ENCODE data around the gene NRXN3. TPM values are rescaled to one million over a fixed set of nuclear protein-coding genes. Genes with fewer than 3 reads are reported as not detected.

The NRXN3 gene
- total RNA-seq, 1 donor from 2014 or later: 18.0 TPM

DNA sequence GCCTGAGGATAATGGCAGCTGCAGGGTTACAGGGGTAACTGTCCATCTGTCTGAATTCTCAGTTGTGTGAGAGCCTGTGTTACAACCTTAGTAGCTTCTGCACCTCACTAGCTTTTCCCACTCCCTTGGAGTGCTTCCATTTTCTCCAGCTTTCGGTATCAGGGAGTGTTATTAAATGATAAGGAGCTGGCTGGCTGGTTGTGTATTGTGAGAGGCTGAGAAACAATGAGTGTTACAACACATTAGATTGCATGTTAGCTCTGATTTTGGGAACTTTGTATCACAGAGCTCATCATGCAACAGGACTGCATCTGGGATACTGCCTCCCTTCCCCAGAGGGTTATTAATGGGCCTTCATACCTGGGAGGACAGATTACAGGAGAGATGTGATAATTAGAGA lies 1317.5 kb downstream of the NRXN3 start:
- FAIRE-seq: no peak
- Mint-ChIP-seq H3K4me1 (ENCODE audit: low read depth, unreplicated experiment) (peaks cover 17% of the 10 kb centered on the region), H3K4me3 (ENCODE audit: unreplicated experiment) (no peak overlapping the region), H3K27me3 (ENCODE audit: low read depth, unreplicated experiment) (no peaks in the 10 kb centered on the region), H3K27ac (ENCODE audit: unreplicated experiment) (no peak overlapping the region), H3K36me3 (ENCODE audit: low read depth, unreplicated experiment) (no peaks in the 10 kb centered on the region), H3K9me3 (ENCODE audit: unreplicated experiment) (no peaks in the 10 kb centered on the region)
- peaks cover 11% of the 10 kb centered on the region for H3K4me1 ChIP-seq (ENCODE audit: insufficient read depth, low read length)
- no peak overlapping the region for H3K9ac ChIP-seq (ENCODE audit: low read length)
- H3K27ac ChIP-seq (ENCODE audit: low read depth, low read length): no peak overlapping the region
- no peaks in the 10 kb centered on the region for H3K27me3 ChIP-seq (ENCODE audit: insufficient read depth, low read length)
- H3K79me2 ChIP-seq (ENCODE audit: insufficient read depth, low read length): no peaks in the 10 kb centered on the region
- TF ChIP-seq EZH2 (IDR thresholded peaks at IDR 0.05; ENCODE audit: insufficient read depth, low read length): no peak
- TF ChIP-seq, protein P1, sequence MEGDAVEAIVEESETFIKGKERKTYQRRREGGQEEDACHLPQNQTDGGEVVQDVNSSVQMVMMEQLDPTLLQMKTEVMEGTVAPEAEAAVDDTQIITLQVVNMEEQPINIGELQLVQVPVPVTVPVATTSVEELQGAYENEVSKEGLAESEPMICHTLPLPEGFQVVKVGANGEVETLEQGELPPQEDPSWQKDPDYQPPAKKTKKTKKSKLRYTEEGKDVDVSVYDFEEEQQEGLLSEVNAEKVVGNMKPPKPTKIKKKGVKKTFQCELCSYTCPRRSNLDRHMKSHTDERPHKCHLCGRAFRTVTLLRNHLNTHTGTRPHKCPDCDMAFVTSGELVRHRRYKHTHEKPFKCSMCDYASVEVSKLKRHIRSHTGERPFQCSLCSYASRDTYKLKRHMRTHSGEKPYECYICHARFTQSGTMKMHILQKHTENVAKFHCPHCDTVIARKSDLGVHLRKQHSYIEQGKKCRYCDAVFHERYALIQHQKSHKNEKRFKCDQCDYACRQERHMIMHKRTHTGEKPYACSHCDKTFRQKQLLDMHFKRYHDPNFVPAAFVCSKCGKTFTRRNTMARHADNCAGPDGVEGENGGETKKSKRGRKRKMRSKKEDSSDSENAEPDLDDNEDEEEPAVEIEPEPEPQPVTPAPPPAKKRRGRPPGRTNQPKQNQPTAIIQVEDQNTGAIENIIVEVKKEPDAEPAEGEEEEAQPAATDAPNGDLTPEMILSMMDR (IDR thresholded peaks at IDR 0.05; ENCODE audit: insufficient read depth, low read depth, low read length): no peak
- no peaks in the 10 kb centered on the region for H3K9me3 ChIP-seq (ENCODE audit: insufficient read depth, low read depth, low read length)
- no peak for DNase-seq (ENCODE audit: low read depth)
- no peaks in the 10 kb centered on the region for H3K36me3 ChIP-seq (ENCODE audit: insufficient read depth, low read length)
- no peak overlapping the region for H3K4me3 ChIP-seq (ENCODE audit: insufficient read depth, low read depth, low read length)
- no peak overlapping the region for H2AFZ ChIP-seq (ENCODE audit: low read depth, low read length)
- H3K4me2 ChIP-seq (ENCODE audit: low read length): no peak overlapping the region
- no peaks in the 10 kb centered on the region for H4K20me1 ChIP-seq (ENCODE audit: insufficient read depth, low read length)

DNA sequence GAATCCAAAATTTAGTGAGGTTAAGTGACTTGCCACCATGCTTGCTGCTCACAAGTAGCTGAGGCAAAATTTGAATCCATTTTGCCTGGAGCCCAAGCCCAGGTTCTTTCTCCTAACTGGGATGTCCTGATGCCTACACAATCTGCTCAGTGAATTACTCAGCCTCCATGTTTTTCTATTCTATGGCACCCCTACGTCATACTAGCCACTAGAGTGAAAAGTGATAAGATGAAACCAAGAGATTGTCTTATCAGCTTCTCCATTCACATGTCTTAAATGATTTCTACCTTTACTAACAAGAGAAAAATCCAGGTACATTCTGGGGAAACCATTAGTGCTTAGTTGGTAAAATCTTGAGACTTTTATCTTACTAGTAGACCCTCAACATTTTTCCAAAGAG lies 1321.0 kb downstream of the NRXN3 start:
- H3K27me3 ChIP-seq (ENCODE audit: insufficient read depth, low read length): no peaks in the 10 kb centered on the region

DNA sequence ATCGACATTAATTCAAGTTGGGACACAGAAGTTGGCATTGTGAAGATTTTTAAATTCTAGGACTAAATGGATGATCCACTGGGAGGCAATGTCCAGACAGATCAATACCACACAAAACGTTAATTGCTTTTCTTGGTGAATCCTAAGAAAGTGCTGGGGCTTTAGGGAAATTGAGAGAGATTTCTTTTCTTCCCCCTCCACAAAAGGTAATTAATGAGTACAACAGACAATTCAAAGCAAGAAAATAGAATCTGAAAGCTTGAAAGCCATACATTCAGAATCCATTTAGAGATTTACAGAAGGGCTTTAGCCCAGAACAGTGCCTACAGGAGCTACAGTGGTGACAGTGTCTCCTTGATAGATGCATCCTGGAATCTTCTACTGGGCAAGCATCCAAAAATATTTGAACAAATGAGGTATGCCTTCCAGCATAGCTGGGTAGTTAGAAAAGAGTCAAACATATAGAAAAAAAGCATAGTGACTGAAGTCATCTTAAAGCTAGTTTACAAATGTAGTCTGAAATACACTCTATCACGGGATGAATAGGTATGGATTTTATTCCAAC lies 1323.0 kb downstream of the NRXN3 start:
- FAIRE-seq (no peak), DNase-seq (ENCODE audit: low read depth) (no peak)
- no peaks in the 10 kb centered on the region for H3K79me2 ChIP-seq (ENCODE audit: insufficient read depth, low read length)
- H3K27ac ChIP-seq (ENCODE audit: low read depth, low read length): no peak overlapping the region
- no peaks in the 10 kb centered on the region for H3K4me1 ChIP-seq (ENCODE audit: insufficient read depth, low read length)
- H3K36me3 ChIP-seq (ENCODE audit: insufficient read depth, low read length): no peaks in the 10 kb centered on the region
- H3K4me3 ChIP-seq (ENCODE audit: insufficient read depth, low read depth, low read length): no peak overlapping the region
- Mint-ChIP-seq H3K4me3 (ENCODE audit: unreplicated experiment) (no peak overlapping the region), H3K9me3 (ENCODE audit: unreplicated experiment) (no peaks in the 10 kb centered on the region), H3K4me1 (ENCODE audit: low read depth, unreplicated experiment) (peaks cover 8% of the 10 kb centered on the region), H3K36me3 (ENCODE audit: low read depth, unreplicated experiment) (no peaks in the 10 kb centered on the region), H3K27ac (ENCODE audit: unreplicated experiment) (no peak overlapping the region), H3K27me3 (ENCODE audit: low read depth, unreplicated experiment) (no peaks in the 10 kb centered on the region)
- TF ChIP-seq, protein P1 (IDR thresholded peaks at IDR 0.05; ENCODE audit: insufficient read depth, low read depth, low read length): no peak
- TF ChIP-seq EZH2 (IDR thresholded peaks at IDR 0.05; ENCODE audit: insufficient read depth, low read length): no peak
- no peak overlapping the region for H3K4me2 ChIP-seq (ENCODE audit: low read length)
- no peaks in the 10 kb centered on the region for H3K9me3 ChIP-seq (ENCODE audit: insufficient read depth, low read depth, low read length)
- H4K20me1 ChIP-seq (ENCODE audit: insufficient read depth, low read length): no peaks in the 10 kb centered on the region
- H3K9ac ChIP-seq (ENCODE audit: low read length): no peak overlapping the region
- H3K27me3 ChIP-seq (ENCODE audit: insufficient read depth, low read length): no peaks in the 10 kb centered on the region
- H2AFZ ChIP-seq (ENCODE audit: low read depth, low read length): no peak overlapping the region

More for the DNA sequence above, 1321.0 kb downstream of the NRXN3 start:
- Histone ChIP-seq H3K4me2 (ENCODE audit: low read length) (no peak overlapping the region), H2AFZ (ENCODE audit: low read depth, low read length) (no peak overlapping the region), H3K9ac (ENCODE audit: low read length) (no peak overlapping the region), H3K27ac (ENCODE audit: low read depth, low read length) (no peak overlapping the region), H3K4me3 (ENCODE audit: insufficient read depth, low read depth, low read length) (no peak overlapping the region), H3K4me1 (ENCODE audit: insufficient read depth, low read length) (no peaks in the 10 kb centered on the region), H3K9me3 (ENCODE audit: insufficient read depth, low read depth, low read length) (no peaks in the 10 kb centered on the region), H4K20me1 (ENCODE audit: insufficient read depth, low read length) (no peaks in the 10 kb centered on the region), H3K36me3 (ENCODE audit: insufficient read depth, low read length) (no peaks in the 10 kb centered on the region), H3K79me2 (ENCODE audit: insufficient read depth, low read length) (no peaks in the 10 kb centered on the region)
- no peak for TF ChIP-seq EZH2 (IDR thresholded peaks at IDR 0.05; ENCODE audit: insufficient read depth, low read length)
- TF ChIP-seq, protein P1 (IDR thresholded peaks at IDR 0.05; ENCODE audit: insufficient read depth, low read depth, low read length): no peak
- peaks cover 4% of the 10 kb centered on the region for H3K4me1 Mint-ChIP-seq (ENCODE audit: low read depth, unreplicated experiment)
- H3K27me3 Mint-ChIP-seq (ENCODE audit: low read depth, unreplicated experiment): no peaks in the 10 kb centered on the region
- DNase-seq (ENCODE audit: low read depth): no peak
- H3K4me3 Mint-ChIP-seq (ENCODE audit: unreplicated experiment): no peak overlapping the region
- FAIRE-seq: no peak
- no peak overlapping the region for H3K27ac Mint-ChIP-seq (ENCODE audit: unreplicated experiment)
- H3K36me3 Mint-ChIP-seq (ENCODE audit: low read depth, unreplicated experiment): no peaks in the 10 kb centered on the region
- no peaks in the 10 kb centered on the region for H3K9me3 Mint-ChIP-seq (ENCODE audit: unreplicated experiment)

Measured in astrocyte (in vitro differentiated cells and primary cell).